ENCODE measurements around the gene DDO.

DDO gene

DNA sequence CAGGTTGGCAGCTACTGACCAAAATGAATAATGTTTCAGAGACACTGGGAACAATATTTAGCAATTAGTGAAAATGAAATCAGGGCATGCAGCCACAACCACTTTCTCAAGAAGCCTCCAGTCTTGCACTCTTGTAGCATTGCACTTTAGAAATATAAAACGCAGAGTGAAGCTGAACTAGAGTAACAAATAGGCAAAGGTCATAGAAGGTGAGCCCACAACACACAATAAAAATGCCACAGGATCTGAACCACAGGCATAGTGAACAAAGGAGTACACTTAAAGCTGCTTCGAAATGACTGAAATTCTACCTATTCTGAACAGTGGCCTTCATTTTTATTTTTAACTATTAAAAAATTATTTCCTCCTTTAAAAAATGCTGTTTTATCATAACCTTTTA lies 25.0 kb downstream of the DDO start:
- TF ChIP-seq USF1 (IDR thresholded peaks at IDR 0.05), result no peak
- no peak for TF ChIP-seq CREB1 (IDR thresholded peaks at IDR 0.05; ENCODE audit: low read depth)
- TF ChIP-seq TCF12 (IDR thresholded peaks at IDR 0.05; ENCODE audit: low read depth), result no peak
- TF ChIP-seq RAD21 (IDR thresholded peaks at IDR 0.05; ENCODE audit: low read depth), result no peak
- TF ChIP-seq, protein P1, sequence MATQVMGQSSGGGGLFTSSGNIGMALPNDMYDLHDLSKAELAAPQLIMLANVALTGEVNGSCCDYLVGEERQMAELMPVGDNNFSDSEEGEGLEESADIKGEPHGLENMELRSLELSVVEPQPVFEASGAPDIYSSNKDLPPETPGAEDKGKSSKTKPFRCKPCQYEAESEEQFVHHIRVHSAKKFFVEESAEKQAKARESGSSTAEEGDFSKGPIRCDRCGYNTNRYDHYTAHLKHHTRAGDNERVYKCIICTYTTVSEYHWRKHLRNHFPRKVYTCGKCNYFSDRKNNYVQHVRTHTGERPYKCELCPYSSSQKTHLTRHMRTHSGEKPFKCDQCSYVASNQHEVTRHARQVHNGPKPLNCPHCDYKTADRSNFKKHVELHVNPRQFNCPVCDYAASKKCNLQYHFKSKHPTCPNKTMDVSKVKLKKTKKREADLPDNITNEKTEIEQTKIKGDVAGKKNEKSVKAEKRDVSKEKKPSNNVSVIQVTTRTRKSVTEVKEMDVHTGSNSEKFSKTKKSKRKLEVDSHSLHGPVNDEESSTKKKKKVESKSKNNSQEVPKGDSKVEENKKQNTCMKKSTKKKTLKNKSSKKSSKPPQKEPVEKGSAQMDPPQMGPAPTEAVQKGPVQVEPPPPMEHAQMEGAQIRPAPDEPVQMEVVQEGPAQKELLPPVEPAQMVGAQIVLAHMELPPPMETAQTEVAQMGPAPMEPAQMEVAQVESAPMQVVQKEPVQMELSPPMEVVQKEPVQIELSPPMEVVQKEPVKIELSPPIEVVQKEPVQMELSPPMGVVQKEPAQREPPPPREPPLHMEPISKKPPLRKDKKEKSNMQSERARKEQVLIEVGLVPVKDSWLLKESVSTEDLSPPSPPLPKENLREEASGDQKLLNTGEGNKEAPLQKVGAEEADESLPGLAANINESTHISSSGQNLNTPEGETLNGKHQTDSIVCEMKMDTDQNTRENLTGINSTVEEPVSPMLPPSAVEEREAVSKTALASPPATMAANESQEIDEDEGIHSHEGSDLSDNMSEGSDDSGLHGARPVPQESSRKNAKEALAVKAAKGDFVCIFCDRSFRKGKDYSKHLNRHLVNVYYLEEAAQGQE (IDR thresholded peaks at IDR 0.05; ENCODE audit: low read depth), result no peak
- no peak for TF ChIP-seq TAF1 (IDR thresholded peaks at IDR 0.05; ENCODE audit: low read depth)
- no peak for TF ChIP-seq NFIC (IDR thresholded peaks at IDR 0.05)
- TF ChIP-seq TEAD4 (IDR thresholded peaks at IDR 0.05), result no peak
- TF ChIP-seq, protein P2, sequence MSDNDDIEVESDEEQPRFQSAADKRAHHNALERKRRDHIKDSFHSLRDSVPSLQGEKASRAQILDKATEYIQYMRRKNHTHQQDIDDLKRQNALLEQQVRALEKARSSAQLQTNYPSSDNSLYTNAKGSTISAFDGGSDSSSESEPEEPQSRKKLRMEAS (IDR thresholded peaks at IDR 0.05), result no peak
- no peak for TF ChIP-seq ZBTB7A (IDR thresholded peaks at IDR 0.05; ENCODE audit: low read depth)
- no peak for TF ChIP-seq FOXM1 (IDR thresholded peaks at IDR 0.05; ENCODE audit: borderline replicate concordance, low read depth)
- TF ChIP-seq EP300 (IDR thresholded peaks at IDR 0.05; ENCODE audit: borderline replicate concordance), result no peak
- no peak for TF ChIP-seq EGR1 (IDR thresholded peaks at IDR 0.05)
- TF ChIP-seq YY1 (IDR thresholded peaks at IDR 0.05; ENCODE audit: low read depth), result no peak
- no peak for TF ChIP-seq CEBPB (IDR thresholded peaks at IDR 0.05)

DNA sequence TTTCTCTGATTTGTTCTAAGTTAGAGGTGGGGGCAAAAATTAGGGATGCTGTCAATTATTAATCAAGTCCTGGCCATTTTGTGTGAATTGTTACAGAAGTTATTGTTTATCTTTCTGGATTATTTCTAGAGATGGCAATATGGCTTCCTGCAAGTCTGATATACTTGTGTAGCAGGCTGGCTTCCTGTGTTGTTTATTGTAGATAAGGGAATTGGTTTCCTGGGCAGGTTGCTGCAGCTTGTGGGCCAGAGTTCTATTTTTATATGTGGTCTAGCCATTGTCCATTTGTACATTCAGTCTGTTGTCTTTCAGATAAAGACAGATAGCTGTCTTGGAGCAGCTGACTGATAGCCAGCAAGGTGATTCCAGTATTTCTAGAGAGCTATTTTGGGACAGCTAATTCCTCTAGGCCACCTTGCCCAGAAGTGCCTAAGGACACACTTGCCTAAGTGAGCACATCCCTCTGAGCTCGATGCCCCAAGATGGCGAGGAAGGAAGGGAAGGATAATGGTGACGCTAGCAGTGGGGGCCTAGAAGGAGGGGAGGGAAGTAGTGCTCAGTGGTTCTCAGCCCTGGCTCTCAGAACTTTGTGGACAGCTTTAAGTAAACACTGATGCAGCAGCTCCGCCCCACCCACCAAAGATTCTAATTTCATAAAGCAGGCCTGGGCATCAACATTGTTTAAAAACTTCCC lies 25.5 kb downstream of the DDO start:
- no peak for TF ChIP-seq ZBTB7A (IDR thresholded peaks at IDR 0.05; ENCODE audit: low read depth)
- TF ChIP-seq NFIC (IDR thresholded peaks at IDR 0.05), result no peak
- no peak for TF ChIP-seq TCF12 (IDR thresholded peaks at IDR 0.05; ENCODE audit: low read depth)
- no peak for TF ChIP-seq FOXM1 (IDR thresholded peaks at IDR 0.05; ENCODE audit: borderline replicate concordance, low read depth)
- no peak for TF ChIP-seq CREB1 (IDR thresholded peaks at IDR 0.05; ENCODE audit: low read depth)
- TF ChIP-seq CEBPB (IDR thresholded peaks at IDR 0.05), result no peak
- TF ChIP-seq, protein P2 (IDR thresholded peaks at IDR 0.05), result no peak
- TF ChIP-seq RAD21 (IDR thresholded peaks at IDR 0.05; ENCODE audit: low read depth), result no peak

- TF ChIP-seq, protein P1 (IDR thresholded peaks at IDR 0.05; ENCODE audit: low read depth), result no peak
- TF ChIP-seq TAF1 (IDR thresholded peaks at IDR 0.05; ENCODE audit: low read depth) (no peak), YY1 (IDR thresholded peaks at IDR 0.05; ENCODE audit: low read depth) (no peak), RAD21 (IDR thresholded peaks at IDR 0.05; ENCODE audit: low read depth) (no peak)
Observed at GRCh38 chr6:110387986-110388385, 27.4 kb downstream of the DDO start.

- TF ChIP-seq TAF1 (IDR thresholded peaks at IDR 0.05; ENCODE audit: low read depth) (no peak), USF1 (IDR thresholded peaks at IDR 0.05) (no peak), ZBTB7A (IDR thresholded peaks at IDR 0.05; ENCODE audit: low read depth) (no peak)
Observed at GRCh38 chr6:110385458-110385863, 29.9 kb downstream of the DDO start.

GRCh38 chr6:110378552-110378951 lies 36.8 kb downstream of the DDO start:
- TF ChIP-seq TCF12 (IDR thresholded peaks at IDR 0.05; ENCODE audit: low read depth) (no peak), CEBPB (IDR thresholded peaks at IDR 0.05) (no peak), FOXM1 (IDR thresholded peaks at IDR 0.05; ENCODE audit: borderline replicate concordance, low read depth) (no peak), YY1 (IDR thresholded peaks at IDR 0.05; ENCODE audit: low read depth) (no peak), USF1 (IDR thresholded peaks at IDR 0.05) (no peak), CREB1 (IDR thresholded peaks at IDR 0.05; ENCODE audit: low read depth) (no peak), RAD21 (IDR thresholded peaks at IDR 0.05; ENCODE audit: low read depth) (no peak), NFIC (IDR thresholded peaks at IDR 0.05) (no peak), EP300 (IDR thresholded peaks at IDR 0.05; ENCODE audit: borderline replicate concordance) (no peak), EGR1 (IDR thresholded peaks at IDR 0.05) (no peak), ZBTB7A (IDR thresholded peaks at IDR 0.05; ENCODE audit: low read depth) (no peak), TEAD4 (IDR thresholded peaks at IDR 0.05) (no peak), TAF1 (IDR thresholded peaks at IDR 0.05; ENCODE audit: low read depth) (no peak)
- TF ChIP-seq, protein P2 (IDR thresholded peaks at IDR 0.05), result no peak
- TF ChIP-seq, protein P1 (IDR thresholded peaks at IDR 0.05; ENCODE audit: low read depth), result no peak
